Right lobe of liver (tissue), 6 donors: ENCODE data around the gene TNFAIP6. TPM values are rescaled to one million over a fixed set of nuclear protein-coding genes. Genes with fewer than 3 reads are reported as not detected.

Source experiments
- ATAC-seq, 4 donors: fragments of 200-7000 bp; cut with Tn5 transposase; one replicate each; pipeline ENCODE4 v1.9.1; 2020; ENCODE audit warnings: mild to moderate bottlenecking in 4 of 4, moderate library complexity in 4 of 4
- DNase-seq, 3 donors: peaks; one replicate each; pipeline ENCODE4 v3.0.0-alpha.2; 2020
- H3K27ac ChIP-seq, 3 donors: fragments of 200-600 bp; one replicate each; pipeline ENCODE4 v1.8.0; 2022
- H3K27me3 ChIP-seq, 2 donors: fragments of 200-600 bp; one replicate each; pipeline ENCODE4 v1.8.0; 2022
- H3K36me3 ChIP-seq, 4 donors: fragments of 200-600 bp; sonication (generic) in 1 of 4; one replicate each; pipeline versions ENCODE4 v1.5.1 to v1.8.0; 2017 to 2022; ENCODE audit warnings: control low read depth in 1 of 4
- H3K4me1 ChIP-seq, 4 donors: fragments of 200-600 bp; sonication (generic) in 1 of 4; one replicate each; pipeline versions ENCODE4 v1.5.1 to v1.8.0; 2017 to 2022; ENCODE audit warnings: control low read depth in 1 of 4
- H3K4me3 ChIP-seq, 3 donors: fragments of 200-600 bp; one replicate each; pipeline ENCODE4 v1.8.0; 2022
- H3K9me3 ChIP-seq, 4 donors: fragments of 200-600 bp; sonication (generic) in 1 of 4; one replicate each; pipeline versions ENCODE4 v1.5.1 to v1.8.0; 2017 to 2022; ENCODE audit warnings: control low read depth in 1 of 4
- POLR2A ChIP-seq: fragments of 450-650 bp; IDR thresholded peaks from one replicate; pipeline ENCODE4 v1.6.1; 2017; ENCODE audit warnings: antibody characterized with exemption, mild to moderate bottlenecking
- WGBS: methylation state at CpG from one replicate; pipeline ENCODE4 v1.1.6; 2018; ENCODE audit warnings: low coverage, low lambda C conversion rate; ENCODE audit not compliant: insufficient coverage; ENCODE audit errors: missing lambda C conversion rate; 5-methylcytosine and 5-hydroxymethylcytosine counted together
- intact Hi-C, 2 donors: fragments of 100-400 bp; cut with DNase I; formaldehyde crosslinking; loops; one replicate each; pipeline versions ENCODE4 v1.11.2 to v1.14.1; 2022
- total RNA-seq, 6 experiments: library from RNA; depleted of rRNA in 2 of 6; stranded (reverse); fragments of >200 nt in 2 of 6; fragmentation: NEBNext Ultra II Directional in 3 of 6; extraction: Animal tissue kit (Norgen Biotek cat#: 25700) in 3 of 6; gene quantifications; one replicate each; pipeline versions ENCODE4 v1.1.0 to v1.2.4, GENCODE V29; 2016 to 2023
- TF ChIP-seq, protein P1 (sequence below), 4 donors: fragments of 200-600 bp in 3 of 4; fragments of 450-650 bp in 1 of 4; IDR thresholded peaks; one replicate each; pipeline versions ENCODE4 v1.5.1 to v1.8.0; 2016 to 2022; ENCODE audit warnings: antibody characterized with exemption in 4 of 4, mild to moderate bottlenecking in 2 of 4
- donor health status: DM: no; HTN: yes; CAD: no.
- donor health status: DM: no; HTN: no; CAD: no.
- donor health status: DM: no; HTN: no; CAD: no.
- donor health status: DM: no; HTN: yes; CAD: no.
- donor health status: DM: no; HTN: yes; CAD: no.

The TNFAIP6 gene
- total RNA-seq, 6 experiments from 2014 or later: 0.15 to 0.31 TPM; not detected in 4

DNA sequence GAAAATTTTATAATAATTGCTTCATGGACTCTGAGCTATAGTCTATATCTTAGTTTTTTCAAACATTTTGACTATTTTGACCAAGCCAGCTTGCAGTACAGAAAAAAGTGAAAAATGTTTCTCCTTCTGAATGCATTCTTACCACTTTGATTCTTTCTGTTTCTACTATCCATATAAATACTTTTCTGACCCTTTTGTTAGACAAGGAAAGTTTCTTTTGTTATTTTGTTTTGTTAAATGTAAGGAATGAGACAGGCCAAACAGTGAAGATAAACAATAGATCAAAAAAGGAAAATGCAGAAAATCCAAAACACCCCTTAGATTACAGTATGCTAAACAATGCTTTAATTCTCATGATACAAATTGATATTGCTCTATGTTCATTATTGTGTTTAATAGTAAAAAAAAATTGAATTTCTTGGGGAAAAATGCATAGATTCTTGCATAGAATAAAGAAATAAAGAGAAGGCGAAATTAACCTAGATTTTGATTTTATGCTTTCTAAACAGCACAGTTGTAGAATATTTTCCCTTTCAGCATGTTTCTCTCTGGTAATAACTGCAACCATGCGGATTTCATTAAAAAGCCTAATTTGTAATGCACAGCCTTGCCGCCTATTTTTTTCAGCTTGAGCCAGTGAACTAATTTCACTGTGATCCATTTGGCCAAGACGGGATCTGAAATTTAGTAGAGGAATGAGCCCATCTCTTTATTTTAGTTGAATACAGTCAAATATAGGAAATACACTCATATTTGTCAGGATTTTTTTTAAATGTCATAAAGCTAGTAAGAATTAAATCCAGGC is 976 bp downstream of the TNFAIP6 start:
- no peak for DNase-seq
- WGBS: 85% methylated on average over 4 of the region's 4 CpGs
- Histone ChIP-seq H3K9me3 (no peaks in the 10 kb centered on the region), H3K27ac (no peak overlapping the region), H3K4me1 (no peaks in the 10 kb centered on the region), H3K36me3 (no peaks in the 10 kb centered on the region), H3K4me3 (no peak overlapping the region), H3K27me3 (no peaks in the 10 kb centered on the region)
- TF ChIP-seq, protein P1, sequence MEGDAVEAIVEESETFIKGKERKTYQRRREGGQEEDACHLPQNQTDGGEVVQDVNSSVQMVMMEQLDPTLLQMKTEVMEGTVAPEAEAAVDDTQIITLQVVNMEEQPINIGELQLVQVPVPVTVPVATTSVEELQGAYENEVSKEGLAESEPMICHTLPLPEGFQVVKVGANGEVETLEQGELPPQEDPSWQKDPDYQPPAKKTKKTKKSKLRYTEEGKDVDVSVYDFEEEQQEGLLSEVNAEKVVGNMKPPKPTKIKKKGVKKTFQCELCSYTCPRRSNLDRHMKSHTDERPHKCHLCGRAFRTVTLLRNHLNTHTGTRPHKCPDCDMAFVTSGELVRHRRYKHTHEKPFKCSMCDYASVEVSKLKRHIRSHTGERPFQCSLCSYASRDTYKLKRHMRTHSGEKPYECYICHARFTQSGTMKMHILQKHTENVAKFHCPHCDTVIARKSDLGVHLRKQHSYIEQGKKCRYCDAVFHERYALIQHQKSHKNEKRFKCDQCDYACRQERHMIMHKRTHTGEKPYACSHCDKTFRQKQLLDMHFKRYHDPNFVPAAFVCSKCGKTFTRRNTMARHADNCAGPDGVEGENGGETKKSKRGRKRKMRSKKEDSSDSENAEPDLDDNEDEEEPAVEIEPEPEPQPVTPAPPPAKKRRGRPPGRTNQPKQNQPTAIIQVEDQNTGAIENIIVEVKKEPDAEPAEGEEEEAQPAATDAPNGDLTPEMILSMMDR (IDR thresholded peaks at IDR 0.05): no peak
- TF ChIP-seq POLR2A: no peak
- ATAC-seq: no peak
- intact Hi-C loops: no loop called here

- no peak for TF ChIP-seq POLR2A
- TF ChIP-seq, protein P1 (IDR thresholded peaks at IDR 0.05): no peak
- no peaks in the 10 kb centered on the region for H3K4me1 ChIP-seq
- H3K36me3 ChIP-seq: no peaks in the 10 kb centered on the region
- DNase-seq: no peak
- no peak overlapping the region for H3K27ac ChIP-seq
- H3K9me3 ChIP-seq: no peaks in the 10 kb centered on the region
- ATAC-seq: no peak
- H3K4me3 ChIP-seq: no peak overlapping the region
- intact Hi-C loops: no loop called here
- WGBS: 89% methylated on average over 4 of the region's 4 CpGs
- no peaks in the 10 kb centered on the region for H3K27me3 ChIP-seq
Measured at GRCh38 chr2:151359768-151360461, 2.5 kb downstream of the TNFAIP6 start.

GRCh38 chr2:151361674-151362370 is 4.4 kb downstream of the TNFAIP6 start:
- no peak overlapping the region for H3K27ac ChIP-seq
- no peaks in the 10 kb centered on the region for H3K36me3 ChIP-seq
- no peak for ATAC-seq
- H3K27me3 ChIP-seq: no peaks in the 10 kb centered on the region
- H3K9me3 ChIP-seq: no peaks in the 10 kb centered on the region
- 68% methylated on average over 3 of the region's 3 CpGs for WGBS
- DNase-seq: no peak
- no peak overlapping the region for H3K4me3 ChIP-seq
- intact Hi-C loops: no loop called here
- TF ChIP-seq, protein P1 (IDR thresholded peaks at IDR 0.05): no peak
- no peak for TF ChIP-seq POLR2A
- H3K4me1 ChIP-seq: no peaks in the 10 kb centered on the region

GRCh38 chr2:151363709-151364108 is 6.3 kb downstream of the TNFAIP6 start:
- Histone ChIP-seq H3K36me3 (no peaks in the 10 kb centered on the region), H3K9me3 (no peaks in the 10 kb centered on the region), H3K27ac (no peak overlapping the region), H3K4me3 (no peak overlapping the region), H3K27me3 (no peaks in the 10 kb centered on the region), H3K4me1 (no peaks in the 10 kb centered on the region)
- intact Hi-C loops: no loop called here
- TF ChIP-seq, protein P1 (IDR thresholded peaks at IDR 0.05): no peak
- no peak for TF ChIP-seq POLR2A
- peak in 3 of 4 donors; percentile 28 to 48 (median 34) for ATAC-seq
- peak in 1 of 3 donors; percentile 46 for DNase-seq
- WGBS: 59% methylated on average over 8 of the region's 8 CpGs
